ENCODE measurements around the gene PON1. TPM values are rescaled to one million over a fixed set of nuclear protein-coding genes. Genes with fewer than 3 reads are reported as not detected.

PON1 gene
- total RNA-seq, 4 donors from 2014 or later: not detected

- H3K36me3 ChIP-seq: no peaks in the 10 kb centered on the region
- H3K9me3 ChIP-seq: no peaks in the 10 kb centered on the region
- no peak overlapping the region for H3K4me3 ChIP-seq
- H3K4me1 ChIP-seq: no peaks in the 10 kb centered on the region
- no peak for DNase-seq
- no peaks in the 10 kb centered on the region for H3K27me3 ChIP-seq
- TF ChIP-seq POLR2A (IDR thresholded peaks at IDR 0.05) (no peak), CTCF (IDR thresholded peaks at IDR 0.05) (no peak)
- H3K27ac ChIP-seq: no peak overlapping the region
Measured at GRCh38 chr7:95298091-95298490, 26.2 kb downstream of the PON1 start.

GRCh38 chr7:95297041-95297440 lies 27.3 kb downstream of the PON1 start:
- H3K4me1 ChIP-seq: no peaks in the 10 kb centered on the region
- no peak for DNase-seq
- H3K9me3 ChIP-seq: no peaks in the 10 kb centered on the region
- no peak overlapping the region for H3K27ac ChIP-seq
- no peaks in the 10 kb centered on the region for H3K36me3 ChIP-seq
- TF ChIP-seq POLR2A (IDR thresholded peaks at IDR 0.05) (no peak), CTCF (IDR thresholded peaks at IDR 0.05) (no peak)
- H3K4me3 ChIP-seq: no peak overlapping the region
- H3K27me3 ChIP-seq: no peaks in the 10 kb centered on the region

DNA sequence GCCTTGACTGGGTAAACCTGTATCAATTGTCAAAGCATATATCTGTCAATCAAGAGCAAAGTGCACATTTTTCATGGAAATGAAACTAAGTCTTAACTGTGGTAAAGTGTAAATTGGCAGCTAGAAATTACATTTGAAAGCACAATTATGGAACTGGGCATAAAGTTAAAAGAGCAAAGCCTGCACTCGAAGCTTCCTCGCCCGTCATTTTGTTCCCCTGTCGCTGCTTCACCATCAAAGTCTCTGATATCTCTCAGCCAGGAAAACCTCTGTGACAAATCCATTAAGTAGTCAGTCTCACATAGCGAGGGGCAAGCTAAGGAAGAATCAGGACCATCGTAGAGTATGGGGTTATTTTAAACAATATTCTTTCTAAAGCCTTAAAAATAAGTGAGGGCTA lies 27.9 kb downstream of the PON1 start:
- Histone ChIP-seq H3K9me3 (no peaks in the 10 kb centered on the region), H3K4me1 (no peaks in the 10 kb centered on the region), H3K27ac (no peak overlapping the region), H3K4me3 (no peak overlapping the region), H3K36me3 (no peaks in the 10 kb centered on the region), H3K27me3 (no peaks in the 10 kb centered on the region)
- no peak for DNase-seq
- TF ChIP-seq CTCF (IDR thresholded peaks at IDR 0.05): no peak
- TF ChIP-seq POLR2A (IDR thresholded peaks at IDR 0.05): no peak

GRCh38 chr7:95295397-95295796 lies 28.9 kb downstream of the PON1 start:
- no peaks in the 10 kb centered on the region for H3K4me1 ChIP-seq
- H3K27me3 ChIP-seq: no peaks in the 10 kb centered on the region
- TF ChIP-seq POLR2A (IDR thresholded peaks at IDR 0.05): no peak
- no peak for TF ChIP-seq CTCF (IDR thresholded peaks at IDR 0.05)

DNA sequence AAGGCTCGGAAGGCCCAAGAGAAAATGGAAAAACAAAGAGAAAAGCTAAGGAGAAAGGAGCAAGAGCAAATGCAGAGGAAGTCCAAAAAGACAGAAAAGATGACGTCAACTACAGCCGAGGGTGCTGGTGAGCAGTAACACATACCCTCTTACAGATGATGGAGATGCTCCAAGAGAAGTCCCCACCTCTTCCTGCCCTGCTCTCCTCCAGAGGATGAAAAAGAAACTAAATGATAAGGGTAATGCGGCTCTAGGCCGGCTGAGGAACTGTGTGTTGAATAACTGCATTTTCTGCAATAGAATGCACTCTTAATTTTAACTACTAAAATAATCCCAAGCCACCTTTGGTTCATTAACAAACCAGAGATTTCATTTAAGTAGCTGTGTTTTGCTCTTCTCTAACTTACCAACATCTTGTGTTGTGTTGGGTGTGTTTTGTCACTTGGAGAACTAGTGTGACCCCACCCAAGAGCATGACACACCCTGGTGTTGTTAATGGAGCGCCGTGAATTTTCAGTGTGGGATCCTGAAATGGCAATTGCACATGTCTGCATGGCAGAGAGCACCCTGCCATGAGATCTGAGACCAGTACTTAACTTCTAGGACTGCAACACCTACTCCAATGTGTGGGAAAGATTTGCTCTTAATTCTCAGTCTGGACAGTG lies 34.0 kb downstream of the PON1 start:
- Histone ChIP-seq H3K4me1 (no peaks in the 10 kb centered on the region), H3K9me3 (no peaks in the 10 kb centered on the region), H3K27ac (no peak overlapping the region), H3K36me3 (no peaks in the 10 kb centered on the region), H3K27me3 (no peaks in the 10 kb centered on the region), H3K4me3 (no peak overlapping the region)
- no peak for DNase-seq
- TF ChIP-seq CTCF (IDR thresholded peaks at IDR 0.05) (no peak), POLR2A (IDR thresholded peaks at IDR 0.05) (no peak)

More at GRCh38 chr7:95295397-95295796, 28.9 kb downstream of the PON1 start:
- Histone ChIP-seq H3K9me3 (no peaks in the 10 kb centered on the region), H3K4me3 (no peak overlapping the region), H3K27ac (no peak overlapping the region), H3K36me3 (no peaks in the 10 kb centered on the region)
- DNase-seq: no peak

DNA sequence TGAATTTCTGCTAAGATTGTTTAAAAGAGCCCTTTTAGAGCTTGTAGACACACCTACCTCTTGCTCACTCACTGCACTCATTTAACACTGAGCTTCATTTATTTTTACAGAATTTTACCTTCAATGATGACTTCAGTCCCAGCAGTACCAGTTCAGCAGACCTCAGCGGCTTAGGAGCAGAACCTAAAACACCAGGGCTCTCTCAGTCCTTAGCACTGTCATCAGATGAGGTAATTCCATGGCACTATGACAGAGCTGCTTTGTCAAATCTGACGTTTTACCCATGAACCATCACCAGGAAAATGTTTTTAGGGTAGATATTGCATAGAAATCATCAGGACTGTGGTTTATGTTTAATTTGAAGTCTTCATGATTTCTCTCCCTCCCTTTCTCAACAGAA lies 38.2 kb downstream of the PON1 start:
- no peaks in the 10 kb centered on the region for H3K9me3 ChIP-seq
- DNase-seq: no peak
- TF ChIP-seq POLR2A (IDR thresholded peaks at IDR 0.05) (no peak), CTCF (IDR thresholded peaks at IDR 0.05) (no peak)
- no peaks in the 10 kb centered on the region for H3K36me3 ChIP-seq
- no peak overlapping the region for H3K27ac ChIP-seq
- H3K27me3 ChIP-seq: no peaks in the 10 kb centered on the region
- H3K4me1 ChIP-seq: no peaks in the 10 kb centered on the region
- H3K4me3 ChIP-seq: no peak overlapping the region
